HEK293T (cell line): ENCODE data around the gene AKNA.

Experiments used
- CTCF ChIA-PET: fragments of 350-600 bp; formaldehyde crosslinking; extraction: SDS; loops from one replicate; lab custom pipeline; 2021; ENCODE audit warnings: antibody characterized with exemption, inconsistent platforms; lab: Yijun Ruan, JAX
- POLR2A ChIA-PET: fragments of 350-600 bp; formaldehyde crosslinking; extraction: SDS; loops from one replicate; lab custom pipeline; 2020; ENCODE audit warnings: antibody characterized with exemption, inconsistent platforms; lab: Yijun Ruan, JAX
- DNase-seq: peaks from one replicate; pipeline ENCODE4 v3.0.0; 2012; ENCODE audit warnings: mixed read lengths; ENCODE audit errors: extremely low spot score
- ARNT ChIP-seq: fragments of 450-650 bp; IDR thresholded peaks from 2 replicates; pipeline ENCODE4 v1.6.1; 2017; ENCODE audit warnings: mild to moderate bottlenecking
- BHLHE40 ChIP-seq: fragments of 450-650 bp; IDR thresholded peaks from 2 replicates; pipeline ENCODE4 v1.6.1; 2016; ENCODE audit warnings: mild to moderate bottlenecking, moderate library complexity, borderline replicate concordance
- CTBP1 ChIP-seq: fragments of 450-650 bp; IDR thresholded peaks from 2 replicates; pipeline ENCODE4 v1.6.1; 2016; ENCODE audit warnings: borderline replicate concordance
- ELF4 ChIP-seq: fragments of 450-650 bp; IDR thresholded peaks from 2 replicates; pipeline ENCODE4 v1.6.1; 2017; ENCODE audit warnings: antibody characterized with exemption
- FOXA1 ChIP-seq: fragments of 450-650 bp; IDR thresholded peaks from 2 replicates; pipeline ENCODE4 v1.6.1; 2016; ENCODE audit warnings: mild to moderate bottlenecking
- FOXK2 ChIP-seq: fragments of 450-650 bp; IDR thresholded peaks from 2 replicates; pipeline ENCODE4 v1.6.1; 2016; ENCODE audit warnings: mild to moderate bottlenecking
- FOXM1 ChIP-seq: fragments of 450-650 bp; IDR thresholded peaks from 2 replicates; pipeline ENCODE4 v1.6.1; 2017; ENCODE audit warnings: mild to moderate bottlenecking, borderline replicate concordance
- HDGF ChIP-seq: fragments of 450-650 bp; IDR thresholded peaks from 2 replicates; pipeline ENCODE4 v1.6.1; 2017; ENCODE audit warnings: antibody characterized with exemption, borderline replicate concordance
- L3MBTL2 ChIP-seq: fragments of 450-650 bp; conservative IDR thresholded peaks from 2 replicates; pipeline ENCODE4 v1.6.1; 2016; ENCODE audit warnings: mild to moderate bottlenecking
- LEF1 ChIP-seq: fragments of 450-650 bp; IDR thresholded peaks from 2 replicates; pipeline ENCODE4 v1.6.1; 2017; ENCODE audit warnings: mild to moderate bottlenecking, borderline replicate concordance
- NFRKB ChIP-seq: fragments of 450-650 bp; IDR thresholded peaks from 2 replicates; pipeline ENCODE4 v1.6.1; 2016; ENCODE audit warnings: mild to moderate bottlenecking, moderate library complexity
- SP1 ChIP-seq: fragments of 450-650 bp; IDR thresholded peaks from 2 replicates; pipeline ENCODE4 v1.6.1; 2017
- SUZ12 ChIP-seq: fragments of 450-650 bp; IDR thresholded peaks from 2 replicates; pipeline ENCODE4 v1.6.1; 2016; ENCODE audit warnings: mild to moderate bottlenecking
- TARDBP ChIP-seq: fragments of 450-650 bp; IDR thresholded peaks from 2 replicates; pipeline ENCODE4 v1.6.1; 2016
- ZNF384 ChIP-seq: fragments of 450-650 bp; IDR thresholded peaks from 2 replicates; pipeline ENCODE4 v1.6.1; 2016
- TF ChIP-seq, protein P1 (sequence below): fragments of 450-650 bp; IDR thresholded peaks from 2 replicates; pipeline ENCODE4 v1.6.1; 2016

Gene AKNA

DNA sequence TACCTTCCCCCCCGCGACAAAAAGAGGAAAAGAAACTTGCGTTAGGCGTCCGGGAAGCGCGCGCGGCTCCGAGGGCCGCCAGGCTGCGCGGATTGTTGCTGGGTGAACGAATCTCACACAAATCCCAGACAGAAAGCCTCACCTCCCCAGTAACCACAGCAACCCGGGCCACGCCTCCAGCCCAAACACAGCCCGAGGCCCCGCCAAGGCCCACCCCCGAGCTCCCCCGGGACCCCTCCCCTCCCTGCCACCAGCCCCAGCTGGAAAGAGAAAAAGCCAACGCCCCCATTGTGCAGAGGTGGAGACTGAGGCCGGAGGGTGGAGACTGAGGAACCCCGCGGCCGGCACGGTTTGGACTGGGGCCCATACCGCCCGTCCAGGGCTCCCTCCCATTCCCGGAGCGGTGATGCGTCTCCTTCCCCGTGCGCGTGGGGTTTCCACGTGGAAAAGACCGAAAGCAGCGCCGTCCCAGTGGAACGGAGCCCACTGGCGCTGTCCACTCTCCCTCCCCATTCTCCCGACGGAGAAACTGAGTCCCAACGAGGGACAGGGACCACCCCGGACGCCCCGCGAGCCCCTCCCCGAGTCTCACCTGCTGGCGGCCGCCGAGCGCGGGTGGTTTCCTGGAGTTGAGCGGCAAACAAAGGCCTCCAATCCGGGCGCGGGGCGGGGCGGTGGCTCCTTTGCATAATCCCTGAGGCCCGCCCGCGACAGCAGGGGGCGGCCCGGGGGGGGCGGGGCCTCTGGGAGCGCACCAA, 10.2 kb upstream of the AKNA start:
- peak; percentile 96 for DNase-seq
- no peak for TF ChIP-seq ZNF384
- no peak for TF ChIP-seq FOXM1
- no peak for TF ChIP-seq NFRKB
- no peak for TF ChIP-seq ELF4
- TF ChIP-seq, protein P1, sequence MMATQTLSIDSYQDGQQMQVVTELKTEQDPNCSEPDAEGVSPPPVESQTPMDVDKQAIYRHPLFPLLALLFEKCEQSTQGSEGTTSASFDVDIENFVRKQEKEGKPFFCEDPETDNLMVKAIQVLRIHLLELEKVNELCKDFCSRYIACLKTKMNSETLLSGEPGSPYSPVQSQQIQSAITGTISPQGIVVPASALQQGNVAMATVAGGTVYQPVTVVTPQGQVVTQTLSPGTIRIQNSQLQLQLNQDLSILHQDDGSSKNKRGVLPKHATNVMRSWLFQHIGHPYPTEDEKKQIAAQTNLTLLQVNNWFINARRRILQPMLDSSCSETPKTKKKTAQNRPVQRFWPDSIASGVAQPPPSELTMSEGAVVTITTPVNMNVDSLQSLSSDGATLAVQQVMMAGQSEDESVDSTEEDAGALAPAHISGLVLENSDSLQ, result peak; percentile 85
- 0 out of 2 replicates have a peak, but pooled peaks have one; percentile 69 for TF ChIP-seq L3MBTL2
- TF ChIP-seq TARDBP, result no peak
- ChIA-PET CTCF (no interaction called here), POLR2A (interaction anchor here (1.0 kb wide), 1 partner anchor 8 kb away, joined by 3 read pairs; no protein-coding TSS in a partner anchor)

DNA sequence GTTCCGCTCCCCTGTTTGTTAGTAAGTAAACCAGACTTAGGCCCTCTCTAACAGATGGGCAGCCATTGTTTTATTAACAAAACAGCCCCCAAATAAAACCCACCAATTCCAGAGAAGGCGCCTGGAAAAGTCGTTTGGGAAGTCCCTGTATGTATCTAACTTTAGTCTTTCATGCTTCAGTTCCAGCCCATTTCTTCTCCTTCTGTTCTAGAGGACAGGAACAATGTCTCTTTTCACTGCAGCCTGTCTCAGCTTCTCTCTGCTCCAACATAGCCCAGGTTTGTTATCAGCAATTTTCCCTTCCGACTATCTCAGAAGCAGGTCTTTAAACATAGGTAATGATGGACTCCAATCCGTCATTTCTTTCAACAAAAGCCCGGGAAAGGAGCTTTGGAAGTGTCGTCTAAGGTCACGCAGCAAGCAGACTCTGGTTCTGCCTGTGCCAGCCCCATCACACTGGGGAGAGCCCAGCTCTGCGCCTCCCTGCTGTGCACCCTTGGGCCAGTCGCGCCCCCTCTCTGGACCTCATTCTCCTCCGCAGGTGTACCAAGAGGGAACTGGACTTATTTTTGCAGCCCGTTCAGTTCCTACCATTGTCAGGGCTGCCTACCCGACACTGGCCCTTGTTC, 9.6 kb upstream of the AKNA start:
- TF ChIP-seq ELF4 (no peak), LEF1 (no peak), CTBP1 (no peak), FOXA1 (no peak), FOXK2 (no peak)
- DNase-seq, result no peak
- POLR2A ChIA-PET, result interaction anchor here (1.0 kb wide), 1 partner anchor 9 kb away, joined by 3 read pairs; no protein-coding TSS in a partner anchor
- CTCF ChIA-PET, result no interaction called here

GRCh38 chr9:114396558-114397218, 8.9 kb upstream of the AKNA start:
- ChIA-PET POLR2A (interaction anchor here (1.0 kb wide), 1 partner anchor 9 kb away, joined by 3 read pairs; no protein-coding TSS in a partner anchor), CTCF (no interaction called here)
- DNase-seq, result no peak
- no peak for TF ChIP-seq LEF1
- no peak for TF ChIP-seq CTBP1
- TF ChIP-seq SP1, result no peak
- no peak for TF ChIP-seq TARDBP
- no peak for TF ChIP-seq FOXA1
- no peak for TF ChIP-seq ELF4
- no peak for TF ChIP-seq HDGF
- no peak for TF ChIP-seq BHLHE40
- TF ChIP-seq NFRKB, result no peak

DNA sequence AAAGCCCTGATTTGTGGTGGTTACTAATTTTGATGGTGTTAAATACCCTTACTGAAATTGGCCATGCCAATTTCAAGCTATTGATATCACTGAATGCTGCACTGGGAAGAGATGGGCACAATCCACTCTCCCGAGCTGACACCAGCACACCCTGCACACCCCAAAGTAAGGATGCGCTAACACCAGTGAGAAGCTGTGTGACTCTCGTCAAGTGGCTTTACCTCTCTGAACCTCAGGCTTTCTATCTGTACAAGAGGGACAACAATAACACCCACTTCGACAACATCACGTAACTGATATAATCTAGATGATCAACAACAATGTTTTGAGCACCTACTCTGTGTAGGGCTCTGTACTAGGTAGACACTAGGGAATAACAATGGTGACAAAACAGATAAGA, 8.0 kb upstream of the AKNA start:
- TF ChIP-seq CTBP1, result no peak
- TF ChIP-seq ARNT, result no peak
- no peak for TF ChIP-seq FOXM1
- no peak for TF ChIP-seq ELF4
- TF ChIP-seq, protein P1, result no peak
- TF ChIP-seq L3MBTL2, result no peak
- no peak for TF ChIP-seq FOXA1
- no peak for TF ChIP-seq ZNF384
- TF ChIP-seq HDGF, result no peak
- no peak for TF ChIP-seq FOXK2
- no peak for TF ChIP-seq LEF1
- no peak for TF ChIP-seq SUZ12
- TF ChIP-seq BHLHE40, result no peak
- TF ChIP-seq NFRKB, result no peak
- ChIA-PET POLR2A (no interaction called here), CTCF (interaction anchor here (0.6 to 0.7 kb wide), 2 partner anchors 10 to 257 kb away, joined by 3 read pairs; no protein-coding TSS in a partner anchor)
- DNase-seq, result no peak

GRCh38 chr9:114395334-114395617, 7.5 kb upstream of the AKNA start:
- DNase-seq, result no peak
- POLR2A ChIA-PET, result no interaction called here
- TF ChIP-seq, protein P1, result no peak
- TF ChIP-seq FOXA1 (no peak), LEF1 (no peak), FOXM1 (no peak), ZNF384 (no peak), TARDBP (no peak), L3MBTL2 (no peak), SP1 (no peak), FOXK2 (no peak)
- CTCF ChIA-PET, result interaction anchor here (0.6 to 0.7 kb wide), 2 partner anchors 9 to 258 kb away, joined by 3 read pairs; no protein-coding TSS in a partner anchor
